ENCODE results near the gene PIM3.
"Not testable (repeated sequence)": the region's sequence is repeated elsewhere in the genome, so short reads cannot be mapped to it uniquely, and the experiment has no call there.

PIM3 gene

GRCh38 chr22:49968313-49968830 lies 7.8 kb downstream of the PIM3 start:
- DNase-seq: no peak

- DNase-seq: no peak
Observed at GRCh38 chr22:49968831-49969661, 8.5 kb downstream of the PIM3 start.

GRCh38 chr22:49969751-49970527 lies 9.4 kb downstream of the PIM3 start:
- DNase-seq: no peak

GRCh38 chr22:49970528-49971231 lies 10.1 kb downstream of the PIM3 start:
- peak; percentile 99 for DNase-seq

GRCh38 chr22:49971232-49972162 lies 10.9 kb downstream of the PIM3 start:
- DNase-seq: peak; percentile 21

- no peak for DNase-seq
Observed at GRCh38 chr22:49972163-49973017, 11.8 kb downstream of the PIM3 start.

- DNase-seq: no peak
Observed at GRCh38 chr22:49973018-49973961, 12.7 kb downstream of the PIM3 start.

- no peak for DNase-seq
Observed at GRCh38 chr22:49975543-49976389, 15.2 kb downstream of the PIM3 start.

GRCh38 chr22:49976439-49977175 lies 16.0 kb downstream of the PIM3 start:
- no peak for DNase-seq

GRCh38 chr22:49977578-49977977 lies 17.0 kb downstream of the PIM3 start:
- DNase-seq: no peak

- DNase-seq: peak; percentile 46
Observed at GRCh38 chr22:49979587-49980264, 19.2 kb downstream of the PIM3 start.

- DNase-seq: not testable (repeated sequence)
Observed at GRCh38 chr22:49981799-49982198, 21.2 kb downstream of the PIM3 start.

- DNase-seq: no peak
Observed at GRCh38 chr22:49983148-49984042, 22.8 kb downstream of the PIM3 start.

GRCh38 chr22:49986325-49986724 lies 25.8 kb downstream of the PIM3 start:
- no peak for DNase-seq

- DNase-seq: not testable (repeated sequence)
Observed at GRCh38 chr22:49989826-49990225, 29.3 kb downstream of the PIM3 start.

GRCh38 chr22:49991167-49991566 lies 30.6 kb downstream of the PIM3 start:
- DNase-seq: no peak
